CD14-positive monocyte (primary cell): ENCODE measurements around the gene MYCBP. TPM values are rescaled to one million over a fixed set of nuclear protein-coding genes. Genes with fewer than 3 reads are reported as not detected.

Source experiments
- DNase-seq, 3 donors: peaks; one replicate each; pipeline ENCODE4 v3.0.0-alpha.2; 2011 to 2022
- H2AFZ ChIP-seq: 2 replicates; pipeline ENCODE4 v1.6.0; 2012; ENCODE audit warnings: mild to moderate bottlenecking, low read depth, low read length, inconsistent platforms; ENCODE audit not compliant: insufficient read depth, poor library complexity, severe bottlenecking
- H3K27ac ChIP-seq, 2 donors: 1 replicate in 1 of 2; 2 replicates in 1 of 2; pipeline ENCODE4 v1.5.1; 2012 to 2013; ENCODE audit warnings: low read length in 2 of 2, control low read depth in 1 of 2, inconsistent platforms in 1 of 2, low read depth in 1 of 2, mild to moderate bottlenecking in 1 of 2
- H3K27me3 ChIP-seq, 2 donors: one replicate each; pipeline versions ENCODE4 v1.6.0 to v1.6.1; 2011 to 2013; ENCODE audit warnings: low read length in 2 of 2; ENCODE audit not compliant: control insufficient read depth in 2 of 2, insufficient read depth in 2 of 2
- H3K36me3 ChIP-seq, 2 donors: replicated peaks in 1 of 2; 1 replicate in 1 of 2; 2 replicates in 1 of 2; pipeline versions ENCODE4 v1.5.1 to v1.6.1; 2012 to 2013; ENCODE audit warnings: low read length in 2 of 2, control low read depth in 1 of 2, inconsistent platforms in 1 of 2, mild to moderate bottlenecking in 1 of 2; ENCODE audit not compliant: insufficient read depth in 2 of 2, control insufficient read depth in 1 of 2
- H3K4me1 ChIP-seq, 2 donors: 1 replicate in 1 of 2; 2 replicates in 1 of 2; pipeline versions ENCODE4 v1.5.1 to v1.6.1; 2012 to 2013; ENCODE audit warnings: low read length in 2 of 2, control low read depth in 1 of 2, inconsistent platforms in 1 of 2, mild to moderate bottlenecking in 1 of 2, moderate library complexity in 1 of 2; ENCODE audit not compliant: insufficient read depth in 2 of 2, control insufficient read depth in 1 of 2
- H3K4me2 ChIP-seq: replicated peaks from 2 replicates; pipeline ENCODE3; 2012; ENCODE audit warnings: low read length, moderate library complexity, mild to moderate bottlenecking; ENCODE audit not compliant: poor library complexity, severe bottlenecking; ENCODE audit errors: extremely low read depth
- H3K4me3 ChIP-seq, 3 experiments: fragments of 200-600 bp in 1 of 3; sonication (generic) in 1 of 3; replicated peaks in 1 of 3; 1 replicate in 2 of 3; 2 replicates in 1 of 3; pipeline ENCODE4 v1.5.1; 2011 to 2013; ENCODE audit warnings: low read length in 3 of 3, mild to moderate bottlenecking in 3 of 3, control low read depth in 2 of 3, low read depth in 2 of 3, inconsistent platforms in 1 of 3, moderate library complexity in 1 of 3
- H3K79me2 ChIP-seq: 2 replicates; pipeline ENCODE4 v1.6.0; 2012; ENCODE audit warnings: mild to moderate bottlenecking, control low read depth, inconsistent platforms, low read length, moderate library complexity; ENCODE audit not compliant: insufficient read depth
- H3K9ac ChIP-seq: 2 replicates; pipeline ENCODE4 v1.6.0; 2017; ENCODE audit warnings: low read length, mild to moderate bottlenecking; ENCODE audit not compliant: insufficient read depth, poor library complexity, severe bottlenecking
- H3K9me3 ChIP-seq, 2 donors: replicated peaks in 1 of 2; 1 replicate in 1 of 2; 2 replicates in 1 of 2; pipeline versions ENCODE4 v1.5.1 to v1.6.1; 2012 to 2013; ENCODE audit warnings: low read length in 2 of 2, control low read depth in 1 of 2; ENCODE audit not compliant: control insufficient read depth in 1 of 2, insufficient read depth in 1 of 2
- H4K20me1 ChIP-seq: 2 replicates; pipeline ENCODE4 v1.6.0; 2012; ENCODE audit warnings: mild to moderate bottlenecking, low read length, control low read depth, moderate library complexity; ENCODE audit not compliant: insufficient read depth
- H3K27ac Mint-ChIP-seq, 7 donors: one replicate each; pipeline ENCODE4 v1.8.0; 2020; ENCODE audit warnings: mild to moderate bottlenecking in 7 of 7, mixed read lengths in 7 of 7, moderate library complexity in 6 of 7, inconsistent platforms in 2 of 7
- H3K27me3 Mint-ChIP-seq, 3 donors: one replicate each; pipeline ENCODE4 v1.8.0; 2021 to 2022; ENCODE audit warnings: low read depth in 3 of 3, mild to moderate bottlenecking in 3 of 3, mixed read lengths in 3 of 3, moderate library complexity in 3 of 3, inconsistent platforms in 1 of 3
- H3K36me3 Mint-ChIP-seq, 2 donors: one replicate each; pipeline ENCODE4 v1.8.0; 2020; ENCODE audit warnings: mixed read lengths in 2 of 2, inconsistent platforms in 1 of 2, mild to moderate bottlenecking in 1 of 2
- H3K4me1 Mint-ChIP-seq: one replicate; pipeline ENCODE4 v1.8.0; 2020; ENCODE audit warnings: mild to moderate bottlenecking, mixed read lengths
- H3K4me3 Mint-ChIP-seq, 2 donors: one replicate each; pipeline ENCODE4 v1.8.0; 2020; ENCODE audit warnings: mild to moderate bottlenecking in 2 of 2, mixed read lengths in 2 of 2, moderate library complexity in 1 of 2
- H3K9me3 Mint-ChIP-seq, 7 donors: one replicate each; pipeline ENCODE4 v1.8.0; 2020 to 2022; ENCODE audit warnings: mixed read lengths in 7 of 7, mild to moderate bottlenecking in 6 of 7, moderate library complexity in 6 of 7, inconsistent platforms in 2 of 7
- CTCF ChIP-seq: fragments of 200-600 bp; IDR thresholded peaks from one replicate; pipeline ENCODE4 v1.8.0; 2022; ENCODE audit warnings: antibody characterized with exemption, mild to moderate bottlenecking
- WGBS: methylation state at CpG from one replicate; pipeline ENCODE4 v1.1.5; 2013; ENCODE audit warnings: missing lambda C conversion rate; ENCODE audit not compliant: insufficient coverage; 5-methylcytosine and 5-hydroxymethylcytosine counted together
- intact Hi-C, 2 donors: fragments of 100-400 bp; cut with micrococcal nuclease; formaldehyde crosslinking; loops; one replicate each; pipeline versions ENCODE4 v1.15.0 to v1.15.1; 2023
- polyA plus RNA-seq, 3 donors: library from polyadenylated mRNA; depleted of rRNA in 1 of 3; unstranded in 2 of 3; stranded (reverse) in 1 of 3; fragments of 300-500 nt in 2 of 3; fragments of >200 nt in 1 of 3; fragmentation: Illumina TruSeq in 2 of 3; gene quantifications; 1 replicate in 2 of 3; 2 replicates in 1 of 3; pipeline ENCODE4 v1.2.3, GENCODE V29; 2012 to 2021

MYCBP gene
- polyA plus RNA-seq, 3 donors, result 9.3 to 92.3 (median 77.2) TPM

- Mint-ChIP-seq H3K27ac (no peak overlapping the region), H3K4me3 (no peak overlapping the region), H3K4me1 (no peaks in the 10 kb centered on the region), H3K9me3 (peaks cover 0 to 8% (median 3%) of the 10 kb centered on the region in 7 donors), H3K27me3 (peaks cover 0 to 5% (median 1%) of the 10 kb centered on the region in 3 donors), H3K36me3 (no peaks in the 10 kb centered on the region)
- H3K36me3 ChIP-seq, result no peaks in the 10 kb centered on the region
- H3K79me2 ChIP-seq, result no peaks in the 10 kb centered on the region
- H2AFZ ChIP-seq, result no peak overlapping the region
- H3K9me3 ChIP-seq, result no peaks in the 10 kb centered on the region
- H3K4me1 ChIP-seq, result no peaks in the 10 kb centered on the region
- 92% methylated on average over 4 of the region's 4 CpGs for WGBS
- intact Hi-C loops, result no loop called here
- no peak overlapping the region for H3K9ac ChIP-seq
- no peaks in the 10 kb centered on the region for H3K27me3 ChIP-seq
- H3K27ac ChIP-seq, result no peak overlapping the region
- no peak overlapping the region for H3K4me3 ChIP-seq
- no peak for TF ChIP-seq CTCF
- DNase-seq, result no peak
- no peak overlapping the region for H3K4me2 ChIP-seq
- H4K20me1 ChIP-seq, result no peaks in the 10 kb centered on the region
These were observed 26.4 kb upstream of the MYCBP start for GRCh38 chr1:38899560-38899959.

DNA sequence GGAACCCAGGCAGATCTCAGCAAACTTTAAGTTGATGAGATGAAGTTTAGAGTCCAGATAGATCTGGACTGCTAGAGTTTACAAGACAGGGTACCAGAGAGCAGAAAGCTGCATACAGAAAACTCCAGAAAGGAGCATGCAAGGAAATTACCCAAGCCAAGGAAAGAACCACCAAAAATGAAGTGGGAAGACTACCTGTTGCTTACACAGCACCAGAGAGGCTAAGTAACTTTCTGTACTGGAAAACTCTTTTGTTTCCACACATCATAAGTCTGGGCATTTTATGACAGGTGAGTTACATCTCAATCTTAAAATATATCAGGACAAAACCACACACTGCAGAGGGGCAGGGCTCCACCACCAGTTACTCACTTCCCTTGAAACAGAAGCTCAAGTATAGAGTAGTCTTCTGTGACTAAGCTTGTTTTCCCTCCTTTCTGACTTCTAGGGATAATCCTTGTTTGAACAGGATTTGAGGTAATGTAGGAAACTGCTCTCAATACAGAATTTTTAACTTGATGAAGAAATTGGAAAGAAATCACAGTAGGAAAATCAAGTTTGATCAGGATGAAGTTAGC is 25.6 kb upstream of the MYCBP start:
- H3K9me3 ChIP-seq, result no peaks in the 10 kb centered on the region
- Mint-ChIP-seq H3K9me3 (peaks cover 0 to 5% (median 0%) of the 10 kb centered on the region in 7 donors), H3K27me3 (peaks cover 0 to 5% (median 1%) of the 10 kb centered on the region in 3 donors), H3K4me1 (no peaks in the 10 kb centered on the region), H3K27ac (no peak overlapping the region), H3K4me3 (no peak overlapping the region), H3K36me3 (no peaks in the 10 kb centered on the region)
- H4K20me1 ChIP-seq, result no peaks in the 10 kb centered on the region
- H3K4me1 ChIP-seq, result no peaks in the 10 kb centered on the region
- intact Hi-C loops, result no loop called here
- no peak for DNase-seq
- no peak overlapping the region for H2AFZ ChIP-seq
- no peaks in the 10 kb centered on the region for H3K79me2 ChIP-seq
- no peak overlapping the region for H3K4me3 ChIP-seq
- H3K27me3 ChIP-seq, result no peaks in the 10 kb centered on the region
- H3K9ac ChIP-seq, result no peak overlapping the region
- no peak for TF ChIP-seq CTCF
- no peak overlapping the region for H3K27ac ChIP-seq
- H3K36me3 ChIP-seq, result no peaks in the 10 kb centered on the region
- no peak overlapping the region for H3K4me2 ChIP-seq
